ENCODE data around the gene PLAGL1. TPM values are rescaled to one million over a fixed set of nuclear protein-coding genes. Genes with fewer than 3 reads are reported as not detected.
"Not testable (repeated sequence)": the region's sequence is repeated elsewhere in the genome, so short reads cannot be mapped to it uniquely, and the experiment has no call there.

Gene PLAGL1
- total RNA-seq, 1 donor from 2014 or later = 1.2 TPM

GRCh38 chr6:143941852-143942627 is 66.0 kb downstream of the PLAGL1 start:
- DNase-seq (ENCODE audit: low spot score) = peak; percentile 51
- peak; percentile 73 for ATAC-seq

- ATAC-seq (peak; percentile 85), DNase-seq (ENCODE audit: low spot score) (no peak)
Observed at GRCh38 chr6:143940011-143940597, 68.0 kb downstream of the PLAGL1 start.

GRCh38 chr6:143939364-143939763 is 68.7 kb downstream of the PLAGL1 start:
- ATAC-seq (no peak), DNase-seq (ENCODE audit: low spot score) (no peak)

- ATAC-seq (no peak), DNase-seq (ENCODE audit: low spot score) (no peak)
Observed at GRCh38 chr6:143937668-143937970, 70.4 kb downstream of the PLAGL1 start.

- no peak for DNase-seq (ENCODE audit: low spot score)
- peak; percentile 59 for ATAC-seq
Observed at GRCh38 chr6:143936778-143937667, 71.0 kb downstream of the PLAGL1 start.

DNA sequence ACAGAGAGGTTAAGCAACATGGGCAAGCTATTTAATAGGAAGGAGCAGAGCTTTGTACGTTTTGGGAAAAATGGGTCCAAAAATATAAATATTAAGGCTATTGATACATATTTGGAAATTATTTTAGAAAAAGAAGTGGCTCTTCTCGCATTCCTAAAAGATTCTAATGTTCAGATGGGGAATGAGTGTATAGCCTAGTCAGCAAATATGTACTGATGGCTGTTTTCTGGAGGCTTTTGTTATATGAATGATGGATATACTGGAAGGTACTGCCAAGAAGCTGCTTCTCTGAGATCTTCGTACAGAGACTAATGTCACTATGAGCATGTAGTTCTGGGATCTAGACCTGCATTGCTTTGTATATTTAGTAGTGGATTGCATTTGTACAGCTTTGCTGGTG is 71.7 kb downstream of the PLAGL1 start:
- DNase-seq (ENCODE audit: low spot score) = no peak
- ATAC-seq = no peak

DNA sequence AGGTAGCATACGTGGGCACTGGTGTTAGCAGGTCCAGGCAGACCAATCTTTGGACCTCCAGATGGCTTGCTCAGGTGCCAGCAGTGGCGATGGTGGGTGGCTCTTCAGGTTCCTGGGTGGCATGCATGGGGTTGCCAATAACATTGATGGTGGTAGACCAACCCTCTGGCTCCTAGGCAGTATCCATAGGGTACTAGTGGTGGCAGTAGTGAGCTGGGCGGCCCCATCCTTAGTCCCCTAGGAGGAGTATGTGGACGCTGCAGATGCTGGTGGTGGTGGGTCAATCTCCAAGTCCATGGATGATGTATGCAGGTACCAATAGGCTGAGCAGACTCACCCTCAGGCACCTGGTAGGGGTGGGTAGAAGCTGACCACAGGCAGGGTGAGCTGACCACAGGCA is 73.2 kb downstream of the PLAGL1 start:
- DNase-seq (ENCODE audit: low spot score) = no peak
- ATAC-seq = no peak

DNA sequence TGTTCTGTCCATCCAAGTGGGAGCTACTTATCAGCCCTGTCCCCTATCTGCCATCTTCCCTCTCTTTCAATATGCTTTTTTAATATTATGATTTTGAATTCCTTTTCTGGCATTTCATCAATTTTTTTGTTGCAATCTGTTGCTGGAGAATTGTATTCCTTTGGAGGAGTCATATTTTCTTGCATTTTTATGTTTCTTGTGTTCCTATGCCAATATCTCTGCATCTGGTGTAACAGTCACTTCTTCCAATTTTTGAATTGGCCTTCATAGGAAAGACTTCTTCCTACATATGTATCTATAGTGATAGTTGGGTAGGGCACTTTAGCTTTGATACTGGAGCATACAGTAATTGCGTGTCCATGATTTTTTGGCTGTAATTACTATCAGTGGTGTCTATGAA is 73.7 kb downstream of the PLAGL1 start:
- no peak for DNase-seq (ENCODE audit: low spot score)
- ATAC-seq = no peak

- ATAC-seq = no peak
- DNase-seq (ENCODE audit: low spot score) = no peak
Observed at GRCh38 chr6:143929975-143930374, 78.1 kb downstream of the PLAGL1 start.

DNA sequence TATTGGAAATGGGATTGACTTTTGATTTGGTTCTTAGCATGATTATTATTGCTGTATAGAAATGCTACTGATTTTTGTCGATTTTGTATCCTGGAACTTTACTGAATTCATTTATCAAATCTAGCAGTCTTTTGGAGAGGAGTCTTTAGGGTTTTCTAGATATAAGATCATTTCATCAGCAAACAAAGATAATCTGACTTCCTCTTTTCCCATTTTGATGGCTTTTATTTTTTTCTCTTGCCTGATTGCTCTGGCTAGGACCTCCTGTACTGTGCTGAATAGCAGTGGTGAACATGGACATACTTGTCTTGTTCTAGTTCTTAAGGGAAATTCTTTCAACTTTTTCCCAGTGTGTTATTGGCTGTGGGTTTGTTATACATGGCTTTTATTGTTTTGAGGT is 79.2 kb downstream of the PLAGL1 start:
- no peak for DNase-seq (ENCODE audit: low spot score)
- ATAC-seq = no peak

- not testable (repeated sequence) for ATAC-seq; DNase-seq (ENCODE audit: low spot score)
Observed at GRCh38 chr6:143917026-143917425, 91.0 kb downstream of the PLAGL1 start.

GRCh38 chr6:143912671-143913070 is 95.4 kb downstream of the PLAGL1 start:
- ATAC-seq = no peak
- DNase-seq (ENCODE audit: low spot score) = no peak

GRCh38 chr6:143911028-143911427 is 97.0 kb downstream of the PLAGL1 start:
- ATAC-seq (no peak), DNase-seq (ENCODE audit: low spot score) (no peak)

- ATAC-seq (no peak), DNase-seq (ENCODE audit: low spot score) (no peak)
Observed at GRCh38 chr6:143902827-143903226, 105.2 kb downstream of the PLAGL1 start.

DNA sequence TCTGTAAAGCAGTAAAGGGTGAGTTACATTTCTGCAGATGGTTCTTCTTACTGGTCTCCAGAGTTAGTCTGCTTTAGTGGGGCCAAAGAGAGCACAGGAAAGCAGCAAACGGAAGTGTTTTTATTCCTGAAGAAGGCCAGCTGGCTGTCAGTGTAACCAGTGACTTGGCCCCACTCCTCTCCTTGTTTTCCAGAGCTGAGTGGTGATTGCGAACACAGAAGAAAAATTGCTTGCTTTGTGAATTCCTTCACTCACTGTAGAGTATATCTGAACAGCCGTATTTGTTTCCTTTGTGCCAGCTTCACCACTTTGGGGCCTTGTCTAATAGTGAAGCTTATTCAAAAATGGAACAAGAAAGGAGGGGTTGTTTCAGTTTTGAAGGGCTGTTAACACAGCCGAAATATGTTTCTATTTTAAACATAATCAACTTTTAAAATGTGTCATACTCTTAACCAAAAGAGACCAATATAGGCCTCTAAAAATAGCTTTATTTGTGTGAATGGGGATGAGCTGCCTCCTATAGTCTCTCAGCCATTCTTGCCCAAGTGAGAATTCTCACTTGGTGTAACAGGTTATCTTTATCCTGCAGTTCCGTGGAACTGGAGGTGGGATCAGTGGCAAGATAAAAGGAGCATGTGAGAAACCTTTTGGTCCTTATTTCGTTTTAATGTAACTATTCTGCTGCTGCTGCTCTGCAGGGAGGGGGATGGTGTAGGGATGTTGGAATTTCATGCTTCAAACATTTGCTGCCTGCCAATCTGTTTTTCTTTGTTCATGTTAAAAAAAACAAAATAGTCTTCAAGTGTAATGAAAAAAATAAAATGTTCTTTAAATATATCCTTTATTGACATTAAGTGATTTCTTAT is 105.9 kb downstream of the PLAGL1 start:
- peak; percentile 31 for ATAC-seq
- DNase-seq (ENCODE audit: low spot score) = no peak

GRCh38 chr6:143900358-143900757 is 107.7 kb downstream of the PLAGL1 start:
- ATAC-seq (no peak), DNase-seq (ENCODE audit: low spot score) (no peak)

- ATAC-seq = no peak
- DNase-seq (ENCODE audit: low spot score) = no peak
Observed at GRCh38 chr6:143896126-143896860, 111.8 kb downstream of the PLAGL1 start.

- DNase-seq (ENCODE audit: low spot score) (no peak), ATAC-seq (no peak)
Observed at GRCh38 chr6:143894655-143895054, 113.4 kb downstream of the PLAGL1 start.

Measured in left lobe of liver (tissue), 2 donors.